ENCODE data around the gene ATP4B. TPM values are rescaled to one million over a fixed set of nuclear protein-coding genes. Genes with fewer than 3 reads are reported as not detected.

ATP4B gene
- polyA plus RNA-seq, 2 of the 4 experiments (the other 2 are of a cell fraction): not detected

GRCh38 chr13:113620036-113620796 is 37.8 kb downstream of the ATP4B start:
- 80% methylated on average over 14 of the region's 15 CpGs for WGBS (ENCODE audit: missing lambda C conversion rate)
- Histone ChIP-seq H3K4me3 (no peak overlapping the region), H3K27ac (no peak overlapping the region), H3K9me3 (no peaks in the 10 kb centered on the region), H3K4me2 (no peak overlapping the region), H3K4me1 (no peaks in the 10 kb centered on the region)
- FAIRE-seq: no peak
- DNase-seq (ENCODE audit: low read depth in 1 of 2, low spot score in 1 of 2): no peak
- no peak for TF ChIP-seq EHF (CRISPR knock-in tag; IDR thresholded peaks at IDR 0.05)
- TF ChIP-seq SMC3 (IDR thresholded peaks at IDR 0.05): no peak
- no peak for TF ChIP-seq KDM1A (IDR thresholded peaks at IDR 0.05; ENCODE audit: low read depth)
- TF ChIP-seq BHLHE40 (IDR thresholded peaks at IDR 0.05; ENCODE audit: low read depth, low read length): no peak
- TF ChIP-seq POLR2AphosphoS2 (conservative IDR thresholded peaks at IDR 0.05; ENCODE audit: low read length): no peak
- TF ChIP-seq RCOR1 (IDR thresholded peaks at IDR 0.05; ENCODE audit: low read depth, low read length): no peak
- no peak for TF ChIP-seq PHF8 (IDR thresholded peaks at IDR 0.05; ENCODE audit: borderline replicate concordance, low read depth)
- TF ChIP-seq PBX3 (IDR thresholded peaks at IDR 0.05): no peak
- TF ChIP-seq HOXB13 (CRISPR knock-in tag; IDR thresholded peaks at IDR 0.05; ENCODE audit: low read depth): no peak
- TF ChIP-seq MYC (IDR thresholded peaks at IDR 0.05; ENCODE audit: borderline replicate concordance, low read length): no peak
- no peak for TF ChIP-seq BCL3 (IDR thresholded peaks at IDR 0.05)
- no peak for TF ChIP-seq ATOH8 (CRISPR knock-in tag; IDR thresholded peaks at IDR 0.05; ENCODE audit: low read depth)
- no peak for TF ChIP-seq FOSL2 (IDR thresholded peaks at IDR 0.05)
- no peak for TF ChIP-seq FOSL2 (CRISPR knock-in tag; IDR thresholded peaks at IDR 0.05)
- no peak for TF ChIP-seq RAD21 (conservative IDR thresholded peaks at IDR 0.05 in 1 of 2, IDR thresholded peaks at IDR 0.05 in 1 of 2)
- TF ChIP-seq E2F6 (IDR thresholded peaks at IDR 0.05; ENCODE audit: borderline replicate concordance, low read depth): no peak
- ChIA-PET CTCF (interaction anchor here (0.8 to 1.1 kb wide), 2 partner anchors 31 to 601 kb away, joined by 3 read pairs; no protein-coding TSS in a partner anchor), POLR2A (no interaction called here)
- ATAC-seq: no peak

- TF ChIP-seq CHD2 (IDR thresholded peaks at IDR 0.05; ENCODE audit: low read length, partially characterized antibody) (no peak), BHLHE40 (IDR thresholded peaks at IDR 0.05; ENCODE audit: low read depth, low read length) (no peak), HEYL (CRISPR knock-in tag; IDR thresholded peaks at IDR 0.05) (no peak), ZFP36 (IDR thresholded peaks at IDR 0.05; ENCODE audit: borderline replicate concordance, partially characterized antibody) (no peak)
- Histone ChIP-seq H3K27ac (no peak overlapping the region), H3K4me1 (no peaks in the 10 kb centered on the region), H3K4me3 (no peak overlapping the region), H3K9me3 (no peaks in the 10 kb centered on the region), H3K4me2 (no peak overlapping the region)
- ChIA-PET CTCF (no interaction called here), POLR2A (no interaction called here)
- FAIRE-seq: no peak
- 95% methylated on average over 7 of the region's 7 CpGs for WGBS (ENCODE audit: missing lambda C conversion rate)
- ATAC-seq: no peak
- DNase-seq (ENCODE audit: low read depth in 1 of 2, low spot score in 1 of 2): no peak
Observed at GRCh38 chr13:113618455-113618854, 39.5 kb downstream of the ATP4B start.

GRCh38 chr13:113617961-113618360 is 40.0 kb downstream of the ATP4B start:
- no peaks in the 10 kb centered on the region for H3K4me1 ChIP-seq
- no peak overlapping the region for H3K27ac ChIP-seq
- FAIRE-seq (no peak), ATAC-seq (no peak), DNase-seq (ENCODE audit: low read depth in 1 of 2, low spot score in 1 of 2) (no peak)
- CTCF ChIA-PET: no interaction called here
- WGBS (ENCODE audit: missing lambda C conversion rate): 95% methylated on average over 5 of the region's 5 CpGs
- no peaks in the 10 kb centered on the region for H3K9me3 ChIP-seq
- H3K4me3 ChIP-seq: no peak overlapping the region
- no peak overlapping the region for H3K4me2 ChIP-seq
- POLR2A ChIA-PET: no interaction called here
- no peak for TF ChIP-seq SREBF2 (IDR thresholded peaks at IDR 0.05)
- TF ChIP-seq REST (IDR thresholded peaks at IDR 0.05): no peak
- TF ChIP-seq NPAS2 (CRISPR knock-in tag; IDR thresholded peaks at IDR 0.05; ENCODE audit: borderline replicate concordance): no peak
- no peak for TF ChIP-seq ZFP36 (IDR thresholded peaks at IDR 0.05; ENCODE audit: borderline replicate concordance, partially characterized antibody)
- TF ChIP-seq CEBPB (IDR thresholded peaks at IDR 0.05): no peak
- no peak for TF ChIP-seq CHD4 (IDR thresholded peaks at IDR 0.05; ENCODE audit: borderline replicate concordance)
- TF ChIP-seq GATA3 (IDR thresholded peaks at IDR 0.05; ENCODE audit: borderline replicate concordance): no peak
- no peak for TF ChIP-seq HOXB13 (CRISPR knock-in tag; IDR thresholded peaks at IDR 0.05; ENCODE audit: low read depth)
- TF ChIP-seq MAX (IDR thresholded peaks at IDR 0.05): no peak
